ENCODE data around the gene CALHM3.

- TF ChIP-seq CTCF (IDR thresholded peaks at IDR 0.05) (no peak), AFF4 (CRISPR knock-in tag; IDR thresholded peaks at IDR 0.05; ENCODE audit: borderline replicate concordance) (no peak), E2F1 (CRISPR knock-in tag; IDR thresholded peaks at IDR 0.05) (no peak), ZNF416 (CRISPR knock-in tag; IDR thresholded peaks at IDR 0.05) (no peak), JUN (CRISPR knock-in tag; IDR thresholded peaks at IDR 0.05) (no peak)
These were observed 11.6 kb downstream of the CALHM3 start for GRCh38 chr10:103467406-103467805.

Measured in WTC11 (cell line).